ENCODE measurements around the gene MSH5. TPM values are rescaled to one million over a fixed set of nuclear protein-coding genes. Genes with fewer than 3 reads are reported as not detected.

MSH5 gene
- total and polyA plus RNA-seq, 8 donors: 2.2 to 17.4 (median 6.4) TPM

DNA sequence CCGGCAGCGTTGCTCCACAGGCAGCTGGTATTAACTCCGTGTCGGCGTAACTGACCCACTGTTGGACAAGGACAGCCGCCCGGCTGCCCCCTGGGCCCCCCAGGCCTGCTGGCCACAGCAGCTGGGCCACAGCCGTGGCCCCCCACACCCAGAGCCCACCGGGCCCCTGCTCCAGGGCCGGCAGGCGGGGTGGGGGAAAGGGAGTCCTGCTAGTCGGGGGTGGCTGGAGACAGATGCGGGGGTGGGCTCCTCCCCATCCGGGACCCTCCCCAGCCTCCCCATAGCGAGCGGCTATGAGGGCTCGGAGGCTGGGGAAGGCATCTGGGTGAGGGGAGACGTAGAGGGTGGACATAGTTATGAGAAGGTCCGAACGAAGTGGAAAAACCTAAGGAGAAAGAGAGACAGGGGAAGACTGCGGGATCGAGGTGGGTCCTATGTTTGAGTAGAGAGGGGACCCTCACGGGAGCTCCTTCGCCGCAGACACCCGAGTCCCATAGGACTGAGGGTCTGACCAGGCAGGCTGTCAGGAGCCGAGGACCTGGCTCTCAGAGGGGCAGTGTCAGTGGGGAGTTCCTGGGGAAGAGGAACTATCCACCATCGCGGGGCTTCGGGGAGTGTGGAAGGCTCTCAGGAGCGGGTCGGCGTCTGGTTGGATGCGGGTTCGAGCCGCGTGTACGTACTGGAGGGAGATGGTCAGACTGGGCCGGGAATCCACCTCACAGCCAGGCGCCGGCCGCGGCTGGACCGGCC is 55.2 kb downstream of the MSH5 start:
- Histone ChIP-seq H3K4me3 (peak overlapping the region; percentile 60 to 96 (median 90)), H3K27ac (peak overlapping the region; percentile 83 to 94 (median 92)), H3K27me3 (no peaks in the 10 kb centered on the region), H3K9me3 (no peaks in the 10 kb centered on the region), H3K36me3 (no peaks in the 10 kb centered on the region), H3K4me1 (peaks cover 0 to 13% (median 5%) of the 10 kb centered on the region in 3 donors)
- WGBS, 2 donors: 0 to 1% methylated on average over 44 of the region's 44 CpGs
- ATAC-seq (peak; percentile 15 to 38 (median 24)), FAIRE-seq (no peak), DNase-seq (peak in 4 of 6 donors; percentile 50 to 89 (median 62))
- intact Hi-C loops (cut with DNase I): no loop called here
- TF ChIP-seq, protein P1, sequence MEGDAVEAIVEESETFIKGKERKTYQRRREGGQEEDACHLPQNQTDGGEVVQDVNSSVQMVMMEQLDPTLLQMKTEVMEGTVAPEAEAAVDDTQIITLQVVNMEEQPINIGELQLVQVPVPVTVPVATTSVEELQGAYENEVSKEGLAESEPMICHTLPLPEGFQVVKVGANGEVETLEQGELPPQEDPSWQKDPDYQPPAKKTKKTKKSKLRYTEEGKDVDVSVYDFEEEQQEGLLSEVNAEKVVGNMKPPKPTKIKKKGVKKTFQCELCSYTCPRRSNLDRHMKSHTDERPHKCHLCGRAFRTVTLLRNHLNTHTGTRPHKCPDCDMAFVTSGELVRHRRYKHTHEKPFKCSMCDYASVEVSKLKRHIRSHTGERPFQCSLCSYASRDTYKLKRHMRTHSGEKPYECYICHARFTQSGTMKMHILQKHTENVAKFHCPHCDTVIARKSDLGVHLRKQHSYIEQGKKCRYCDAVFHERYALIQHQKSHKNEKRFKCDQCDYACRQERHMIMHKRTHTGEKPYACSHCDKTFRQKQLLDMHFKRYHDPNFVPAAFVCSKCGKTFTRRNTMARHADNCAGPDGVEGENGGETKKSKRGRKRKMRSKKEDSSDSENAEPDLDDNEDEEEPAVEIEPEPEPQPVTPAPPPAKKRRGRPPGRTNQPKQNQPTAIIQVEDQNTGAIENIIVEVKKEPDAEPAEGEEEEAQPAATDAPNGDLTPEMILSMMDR (IDR thresholded peaks at IDR 0.05): no peak

DNA sequence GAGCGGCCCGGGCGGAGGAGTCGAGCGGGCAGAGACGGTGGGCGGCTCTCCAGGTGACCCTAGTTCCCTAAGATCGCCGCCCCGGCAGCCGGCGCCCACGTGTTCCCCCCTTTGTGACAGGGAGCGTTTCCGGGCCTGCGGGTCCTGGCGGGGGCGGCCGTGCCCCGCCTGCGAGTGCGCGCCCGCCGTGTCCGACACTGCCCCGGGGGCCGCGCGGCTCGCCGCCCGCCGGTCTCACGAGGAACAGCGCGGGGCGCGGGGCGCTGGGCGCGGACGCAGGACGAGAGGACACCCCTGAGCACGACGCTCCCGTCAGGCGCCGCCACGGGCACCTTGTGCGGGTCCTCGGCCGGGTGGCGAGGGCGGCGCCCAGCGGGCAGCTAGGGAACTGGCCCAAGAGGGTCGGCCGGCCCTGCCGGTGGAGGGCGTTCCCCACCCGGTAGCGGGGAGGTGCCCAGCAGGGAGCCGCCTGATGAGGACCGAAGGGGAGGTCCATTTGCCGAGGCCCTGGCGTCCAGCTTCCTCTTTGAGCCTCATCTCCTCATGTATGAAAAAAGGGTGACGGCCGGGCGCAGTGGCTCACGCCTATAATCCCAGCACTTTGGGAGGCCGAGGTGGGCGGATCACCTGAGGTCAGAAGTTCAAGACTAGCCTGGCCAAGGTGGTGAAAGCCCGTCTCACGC is 56.0 kb downstream of the MSH5 start, which contains the start of gene VARS1:
VARS1 (minus strand) TSS at position 137 of the 683 bp plus-strand sequence. CDS start 535 bp downstream, outside the sequence.
- no peak for FAIRE-seq
- TF ChIP-seq, protein P1 (IDR thresholded peaks at IDR 0.05): peak; percentile 61 to 86 (median 78)
- Histone ChIP-seq H3K36me3 (no peaks in the 10 kb centered on the region), H3K4me1 (peaks cover 0 to 12% (median 5%) of the 10 kb centered on the region in 3 donors), H3K9me3 (no peaks in the 10 kb centered on the region), H3K27ac (peak within 1 kb of the TSS; percentile 83 to 94 (median 92)), H3K4me3 (peak within 1 kb of the TSS; percentile 60 to 96 (median 90)), H3K27me3 (no peaks in the 10 kb centered on the region)
- DNase-seq: peak; percentile 90 to 97 (median 93)
- WGBS, 2 donors: 0 to 1% methylated on average over 43 to 75 of the region's 75 CpGs
- peak; percentile 95 to 96 (median 96) for ATAC-seq
- intact Hi-C loops (cut with DNase I): no loop called here

DNA sequence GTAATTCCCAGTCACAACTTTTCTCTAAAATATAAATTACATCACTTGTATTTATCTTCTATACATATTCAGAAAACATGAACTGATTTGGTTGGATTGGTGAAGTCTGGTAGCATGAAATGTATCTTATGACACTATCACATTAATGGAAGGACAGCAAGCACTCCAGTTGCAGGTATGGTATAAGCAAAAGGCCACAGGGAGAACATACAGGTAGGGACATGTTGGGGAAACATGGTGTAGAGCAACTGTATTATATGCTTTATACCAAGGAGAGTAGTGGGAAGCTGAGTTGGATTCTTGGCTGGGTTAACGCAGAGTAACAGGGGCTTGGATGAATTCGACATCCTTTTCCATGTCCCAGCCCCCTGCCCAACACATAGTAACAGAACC is 57.2 kb downstream of the MSH5 start:
- DNase-seq (no peak), ATAC-seq (no peak), FAIRE-seq (no peak)
- H3K36me3 ChIP-seq: no peaks in the 10 kb centered on the region
- H3K27me3 ChIP-seq: no peaks in the 10 kb centered on the region
- no peaks in the 10 kb centered on the region for H3K9me3 ChIP-seq
- no peak overlapping the region for H3K4me3 ChIP-seq
- H3K4me1 ChIP-seq: peaks cover 0 to 7% (median 5%) of the 10 kb centered on the region in 3 donors
- no peak overlapping the region for H3K27ac ChIP-seq
- WGBS, 2 donors: 84 to 94% methylated on average over 2 of the region's 2 CpGs
- intact Hi-C loops (cut with DNase I): no loop called here
- TF ChIP-seq, protein P1 (IDR thresholded peaks at IDR 0.05): no peak

GRCh38 chr6:31797588-31797987 is 57.8 kb downstream of the MSH5 start:
- FAIRE-seq: no peak
- Histone ChIP-seq H3K36me3 (no peaks in the 10 kb centered on the region), H3K27ac (no peak overlapping the region), H3K4me3 (no peak overlapping the region), H3K27me3 (no peaks in the 10 kb centered on the region), H3K4me1 (peaks cover 0 to 7% (median 5%) of the 10 kb centered on the region in 3 donors), H3K9me3 (no peaks in the 10 kb centered on the region)
- 67 to 86% methylated on average over 5 of the region's 5 CpGs for WGBS, 2 donors
- TF ChIP-seq, protein P1 (IDR thresholded peaks at IDR 0.05): no peak
- peak in 1 of 6 donors; percentile 6 for DNase-seq
- intact Hi-C loops (cut with DNase I): no loop called here
- no peak for ATAC-seq
